ES-I3 (cell line): ENCODE results near the gene EVA1B.

Experiments used
- H3K36me3 ChIP-seq: 2 replicates; pipeline ENCODE4 v1.6.1; 2013; ENCODE audit warnings: mild to moderate bottlenecking, low read length, control low read depth, moderate library complexity; ENCODE audit not compliant: insufficient read depth
- H3K4me1 ChIP-seq: 2 replicates; pipeline ENCODE4 v1.6.1; 2013; ENCODE audit warnings: mild to moderate bottlenecking, control low read depth, low read length; ENCODE audit not compliant: insufficient read depth
- H3K9ac ChIP-seq: 2 replicates; pipeline ENCODE4 v1.6.1; 2013; ENCODE audit warnings: low read depth, mild to moderate bottlenecking, low read length, moderate library complexity
- H3K9me3 ChIP-seq: 2 replicates; pipeline ENCODE4 v1.6.1; 2013; ENCODE audit warnings: mild to moderate bottlenecking, low read length, moderate library complexity; ENCODE audit not compliant: control insufficient read depth, insufficient read depth

The EVA1B gene

GRCh38 chr1:36320767-36321118 lies 2.7 kb downstream of the EVA1B start:
- H3K9me3 ChIP-seq: no peaks in the 10 kb centered on the region
- H3K9ac ChIP-seq: peak overlapping the region; percentile 93
- H3K36me3 ChIP-seq: no peaks in the 10 kb centered on the region
- H3K4me1 ChIP-seq: peaks cover 8% of the 10 kb centered on the region; the same call in 1 of the 2 replicates

GRCh38 chr1:36320291-36320761 lies 3.1 kb downstream of the EVA1B start:
- H3K9me3 ChIP-seq: no peaks in the 10 kb centered on the region
- H3K36me3 ChIP-seq: no peaks in the 10 kb centered on the region
- peaks cover 8% of the 10 kb centered on the region; the same call in 1 of the 2 replicates for H3K4me1 ChIP-seq
- peak overlapping the region; percentile 93 for H3K9ac ChIP-seq

- Histone ChIP-seq H3K36me3 (no peaks in the 10 kb centered on the region; the same call in 1 of the 2 replicates), H3K4me1 (peaks cover 6% of the 10 kb centered on the region; the same call in 1 of the 2 replicates), H3K9me3 (no peaks in the 10 kb centered on the region), H3K9ac (no peak overlapping the region)
Observed at GRCh38 chr1:36309397-36309796, 14.0 kb downstream of the EVA1B start.

- no peaks in the 10 kb centered on the region for H3K9me3 ChIP-seq
- peaks cover 6% of the 10 kb centered on the region; the same call in 1 of the 2 replicates for H3K4me1 ChIP-seq
- peaks cover 6% of the 10 kb centered on the region; the same call in 1 of the 2 replicates for H3K36me3 ChIP-seq
- H3K9ac ChIP-seq: peak overlapping the region; percentile 73; the same call in 1 of the 2 replicates
Observed at GRCh38 chr1:36307601-36308330, 15.7 kb downstream of the EVA1B start.

- peaks cover 6% of the 10 kb centered on the region; the same call in 1 of the 2 replicates for H3K4me1 ChIP-seq
- H3K9ac ChIP-seq: peak overlapping the region; percentile 73; the same call in 1 of the 2 replicates
- peaks cover 9% of the 10 kb centered on the region for H3K36me3 ChIP-seq
- H3K9me3 ChIP-seq: no peaks in the 10 kb centered on the region
Observed at GRCh38 chr1:36306902-36307456, 16.5 kb downstream of the EVA1B start.

GRCh38 chr1:36306210-36306901 lies 17.1 kb downstream of the EVA1B start, which contains the start of gene SH3D21:
TSS of gene SH3D21 (plus strand) at chr1:36306368. CDS start at chr1:36306421, 53 bp downstream.
- no peaks in the 10 kb centered on the region for H3K9me3 ChIP-seq
- peak within 1 kb of the TSS; percentile 73 for H3K9ac ChIP-seq
- peaks cover 15% of the 10 kb centered on the region for H3K36me3 ChIP-seq
- peaks cover 6% of the 10 kb centered on the region; the same call in 1 of the 2 replicates for H3K4me1 ChIP-seq

- Histone ChIP-seq H3K36me3 (peaks cover 19% of the 10 kb centered on the region), H3K9me3 (no peaks in the 10 kb centered on the region), H3K9ac (peak overlapping the region; percentile 73), H3K4me1 (peaks cover 6% of the 10 kb centered on the region; the same call in 1 of the 2 replicates)
Observed at GRCh38 chr1:36305915-36306209, 17.6 kb downstream of the EVA1B start.

GRCh38 chr1:36304970-36305914 lies 18.2 kb downstream of the EVA1B start:
- Histone ChIP-seq H3K9me3 (no peaks in the 10 kb centered on the region), H3K9ac (peak overlapping the region; percentile 73; the same call in 1 of the 2 replicates), H3K4me1 (peaks cover 6% of the 10 kb centered on the region; the same call in 1 of the 2 replicates), H3K36me3 (peaks cover 21% of the 10 kb centered on the region)

GRCh38 chr1:36304521-36304920 lies 18.9 kb downstream of the EVA1B start:
- Histone ChIP-seq H3K4me1 (peaks cover 6% of the 10 kb centered on the region; the same call in 1 of the 2 replicates), H3K9ac (no peak overlapping the region), H3K9me3 (no peaks in the 10 kb centered on the region), H3K36me3 (peaks cover 28% of the 10 kb centered on the region)

GRCh38 chr1:36303650-36304360 lies 19.6 kb downstream of the EVA1B start:
- Histone ChIP-seq H3K9ac (no peak overlapping the region), H3K9me3 (no peaks in the 10 kb centered on the region), H3K4me1 (peaks cover 6% of the 10 kb centered on the region; the same call in 1 of the 2 replicates), H3K36me3 (peaks cover 29% of the 10 kb centered on the region)

- Histone ChIP-seq H3K36me3 (peaks cover 33% of the 10 kb centered on the region), H3K4me1 (peaks cover 6% of the 10 kb centered on the region; the same call in 1 of the 2 replicates), H3K9me3 (no peaks in the 10 kb centered on the region), H3K9ac (no peak overlapping the region)
Observed at GRCh38 chr1:36303244-36303643, 20.2 kb downstream of the EVA1B start.

GRCh38 chr1:36301220-36301619 lies 22.2 kb downstream of the EVA1B start:
- Histone ChIP-seq H3K36me3 (peaks cover 44% of the 10 kb centered on the region), H3K9me3 (no peaks in the 10 kb centered on the region), H3K4me1 (peaks cover 6% of the 10 kb centered on the region; the same call in 1 of the 2 replicates), H3K9ac (no peak overlapping the region)

GRCh38 chr1:36300526-36300925 lies 22.9 kb downstream of the EVA1B start:
- peaks cover 50% of the 10 kb centered on the region for H3K36me3 ChIP-seq
- H3K9ac ChIP-seq: no peak overlapping the region
- H3K4me1 ChIP-seq: peaks cover 3% of the 10 kb centered on the region; the same call in 1 of the 2 replicates

More at GRCh38 chr1:36300526-36300925, 22.9 kb downstream of the EVA1B start:
- no peaks in the 10 kb centered on the region for H3K9me3 ChIP-seq
